HEK293 (cell line): ENCODE measurements around the gene TMCO1.
"Not testable (repeated sequence)": the region's sequence is repeated elsewhere in the genome, so short reads cannot be mapped to it uniquely, and the experiment has no call there.

Source experiments
- CTCF ChIA-PET: fragments of 350-600 bp; formaldehyde crosslinking; extraction: SDS; loops from one replicate; lab custom pipeline; 2021; ENCODE audit warnings: antibody characterized with exemption; lab: Yijun Ruan, JAX
- POLR2A ChIA-PET: fragments of 300-600 bp; formaldehyde crosslinking; extraction: SDS; loops from one replicate; lab custom pipeline; 2020; ENCODE audit warnings: antibody characterized with exemption, inconsistent platforms; lab: Yijun Ruan, JAX
- H3K27ac ChIP-seq: fragments of 200-500 bp; sonication (Bioruptor generic); 2 replicates; pipeline ENCODE4 v1.5.1; 2014; ENCODE audit warnings: low read depth, low read length, control low read depth, inconsistent platforms; ENCODE audit errors: extremely low read depth
- H3K36me3 ChIP-seq, 2 experiments: fragments of 200-500 bp in 1 of 2; sonication (Bioruptor generic) in 1 of 2; 1 replicate in 1 of 2; 2 replicates in 1 of 2; pipeline ENCODE4 v1.5.1; 2014 to 2017; ENCODE audit warnings: inconsistent platforms in 2 of 2, low read length in 2 of 2; ENCODE audit not compliant: control insufficient read depth in 2 of 2, insufficient read depth in 1 of 2
- H3K4me1 ChIP-seq: fragments of 200-500 bp; sonication (Bioruptor generic); 2 replicates; pipeline ENCODE4 v1.5.1; 2014; ENCODE audit warnings: mild to moderate bottlenecking, low read length, inconsistent platforms; ENCODE audit not compliant: control insufficient read depth, insufficient read depth
- H3K4me3 ChIP-seq: 2 replicates; pipeline ENCODE4 v1.5.1; 2011; ENCODE audit warnings: low read depth, mild to moderate bottlenecking, control low read depth, low read length, moderate library complexity
- H3K9me3 ChIP-seq: fragments of 200-500 bp; sonication (Bioruptor generic); 2 replicates; pipeline ENCODE4 v1.5.1; 2014; ENCODE audit warnings: low read depth, low read length, inconsistent platforms; ENCODE audit not compliant: control insufficient read depth, insufficient read depth
- SP2 ChIP-seq: fragments of 450-650 bp; formaldehyde crosslinking; IDR thresholded peaks from 2 replicates; pipeline ENCODE4 v1.5.1; 2016; ENCODE audit warnings: missing biosample characterization, missing genetic modification characterization
- ZBTB8A ChIP-seq: fragments of 450-650 bp; formaldehyde crosslinking; IDR thresholded peaks from 2 replicates; pipeline ENCODE4 v1.5.1; 2016; ENCODE audit warnings: missing biosample characterization, missing genetic modification characterization
- ZNF114 ChIP-seq: fragments of 450-650 bp; formaldehyde crosslinking; IDR thresholded peaks from 2 replicates; pipeline ENCODE4 v1.5.0; 2017; ENCODE audit warnings: missing biosample characterization, missing genetic modification characterization
- ZNF146 ChIP-seq: fragments of 450-650 bp; formaldehyde crosslinking; IDR thresholded peaks from 2 replicates; pipeline ENCODE4 v1.5.1; 2016; ENCODE audit warnings: missing biosample characterization, missing genetic modification characterization
- ZNF175 ChIP-seq: fragments of 450-650 bp; formaldehyde crosslinking; IDR thresholded peaks from 2 replicates; pipeline ENCODE4 v1.5.1; 2016; ENCODE audit warnings: missing biosample characterization, missing genetic modification characterization
- ZNF221 ChIP-seq: fragments of 450-650 bp; formaldehyde crosslinking; IDR thresholded peaks from 2 replicates; pipeline ENCODE4 v1.5.1; 2017; ENCODE audit warnings: missing biosample characterization, missing genetic modification characterization, borderline replicate concordance
- ZSCAN16 ChIP-seq: fragments of 450-650 bp; formaldehyde crosslinking; IDR thresholded peaks from 2 replicates; pipeline ENCODE4 v1.5.1; 2016; ENCODE audit warnings: missing biosample characterization, missing genetic modification characterization
- TF ChIP-seq, protein P1 (sequence below): fragments of 450-650 bp; formaldehyde crosslinking; conservative IDR thresholded peaks from 2 replicates; pipeline ENCODE4 v1.5.1; 2016; ENCODE audit warnings: low read depth, missing biosample characterization, missing genetic modification characterization
- TF ChIP-seq, protein P2 (sequence below): fragments of 450-650 bp; IDR thresholded peaks from 2 replicates; pipeline ENCODE4 v1.5.1; 2018; ENCODE audit warnings: missing biosample characterization, mild to moderate bottlenecking, missing genetic modification characterization
- TF ChIP-seq, protein P3 (sequence below): fragments of 450-650 bp; formaldehyde crosslinking; IDR thresholded peaks from 2 replicates; pipeline ENCODE4 v1.5.1; 2016; ENCODE audit warnings: missing biosample characterization, missing genetic modification characterization

The TMCO1 gene

DNA sequence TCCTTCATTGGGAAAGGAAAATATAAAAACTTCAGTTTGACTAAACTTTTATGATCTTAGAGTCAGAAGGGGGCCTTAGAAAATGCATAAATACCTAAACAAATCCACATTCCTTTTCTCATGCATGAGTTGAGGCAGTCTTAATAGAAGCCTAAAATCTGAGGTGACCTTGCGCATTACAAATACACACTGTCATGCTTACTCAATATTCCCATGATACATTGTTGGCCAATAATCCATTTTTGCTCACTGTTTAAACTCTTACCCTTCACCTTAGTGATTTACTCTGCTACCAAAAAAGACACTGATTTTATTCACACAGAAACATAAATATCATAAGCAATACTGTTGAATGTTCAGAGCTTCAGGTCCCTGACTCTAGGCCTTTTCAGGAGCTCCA lies 19.1 kb upstream of the TMCO1 start:
- ChIA-PET POLR2A (no interaction called here), CTCF (interaction anchor here (0.6 kb wide), 1 partner anchor 45 kb away, joined by 3 read pairs; no protein-coding TSS in a partner anchor)

DNA sequence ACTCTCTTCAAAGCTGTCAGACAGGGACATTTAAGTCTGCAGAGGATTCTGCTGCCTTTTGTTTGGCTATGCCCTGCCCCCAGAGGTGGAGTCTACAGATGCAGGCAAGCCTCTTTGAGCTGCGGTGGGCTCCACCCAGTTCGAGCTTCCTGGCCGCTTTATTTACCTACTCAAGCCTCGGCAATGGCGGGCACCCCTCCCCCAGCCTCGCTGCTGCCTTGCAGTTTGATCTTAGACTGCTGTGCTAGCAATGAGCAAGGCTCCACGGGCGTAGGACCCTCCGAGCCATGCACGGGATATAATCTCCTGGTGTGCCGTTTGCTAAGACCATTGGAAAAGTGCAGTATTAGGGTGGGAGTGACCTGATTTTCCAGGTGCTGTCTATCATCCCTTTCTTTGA lies 14.9 kb upstream of the TMCO1 start:
- H3K4me3 ChIP-seq, POLR2A ChIA-PET, H3K27ac ChIP-seq, H3K36me3 ChIP-seq, H3K9me3 ChIP-seq, H3K4me1 ChIP-seq: not testable (repeated sequence)
- CTCF ChIA-PET: interaction anchor here (0.7 kb wide), 1 partner anchor 142 kb away, joined by 3 read pairs; no protein-coding TSS in a partner anchor

More for the DNA sequence above, 19.1 kb upstream of the TMCO1 start:
- TF ChIP-seq, protein P1, sequence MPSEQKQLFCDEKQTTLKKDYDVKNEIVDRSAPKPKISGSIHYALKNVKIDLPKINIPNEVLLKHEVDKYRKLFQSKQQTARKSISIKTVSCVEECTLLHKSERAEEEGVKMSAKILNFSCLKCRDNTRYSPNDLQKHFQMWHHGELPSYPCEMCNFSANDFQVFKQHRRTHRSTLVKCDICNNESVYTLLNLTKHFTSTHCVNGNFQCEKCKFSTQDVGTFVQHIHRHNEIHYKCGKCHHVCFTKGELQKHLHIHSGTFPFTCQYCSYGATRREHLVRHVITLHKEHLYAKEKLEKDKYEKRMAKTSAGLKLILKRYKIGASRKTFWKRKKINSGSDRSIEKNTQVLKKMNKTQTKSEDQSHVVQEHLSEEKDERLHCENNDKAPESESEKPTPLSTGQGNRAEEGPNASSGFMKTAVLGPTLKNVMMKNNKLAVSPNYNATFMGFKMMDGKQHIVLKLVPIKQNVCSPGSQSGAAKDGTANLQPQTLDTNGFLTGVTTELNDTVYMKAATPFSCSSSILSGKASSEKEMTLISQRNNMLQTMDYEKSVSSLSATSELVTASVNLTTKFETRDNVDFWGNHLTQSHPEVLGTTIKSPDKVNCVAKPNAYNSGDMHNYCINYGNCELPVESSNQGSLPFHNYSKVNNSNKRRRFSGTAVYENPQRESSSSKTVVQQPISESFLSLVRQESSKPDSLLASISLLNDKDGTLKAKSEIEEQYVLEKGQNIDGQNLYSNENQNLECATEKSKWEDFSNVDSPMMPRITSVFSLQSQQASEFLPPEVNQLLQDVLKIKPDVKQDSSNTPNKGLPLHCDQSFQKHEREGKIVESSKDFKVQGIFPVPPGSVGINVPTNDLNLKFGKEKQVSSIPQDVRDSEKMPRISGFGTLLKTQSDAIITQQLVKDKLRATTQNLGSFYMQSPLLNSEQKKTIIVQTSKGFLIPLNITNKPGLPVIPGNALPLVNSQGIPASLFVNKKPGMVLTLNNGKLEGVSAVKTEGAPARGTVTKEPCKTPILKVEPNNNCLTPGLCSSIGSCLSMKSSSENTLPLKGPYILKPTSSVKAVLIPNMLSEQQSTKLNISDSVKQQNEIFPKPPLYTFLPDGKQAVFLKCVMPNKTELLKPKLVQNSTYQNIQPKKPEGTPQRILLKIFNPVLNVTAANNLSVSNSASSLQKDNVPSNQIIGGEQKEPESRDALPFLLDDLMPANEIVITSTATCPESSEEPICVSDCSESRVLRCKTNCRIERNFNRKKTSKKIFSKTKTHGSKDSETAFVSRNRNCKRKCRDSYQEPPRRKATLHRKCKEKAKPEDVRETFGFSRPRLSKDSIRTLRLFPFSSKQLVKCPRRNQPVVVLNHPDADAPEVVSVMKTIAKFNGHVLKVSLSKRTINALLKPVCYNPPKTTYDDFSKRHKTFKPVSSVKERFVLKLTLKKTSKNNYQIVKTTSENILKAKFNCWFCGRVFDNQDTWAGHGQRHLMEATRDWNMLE (tag by site-specific recombination): no peak
- no peak for TF ChIP-seq SP2 (tag by site-specific recombination)
- TF ChIP-seq, protein P2, sequence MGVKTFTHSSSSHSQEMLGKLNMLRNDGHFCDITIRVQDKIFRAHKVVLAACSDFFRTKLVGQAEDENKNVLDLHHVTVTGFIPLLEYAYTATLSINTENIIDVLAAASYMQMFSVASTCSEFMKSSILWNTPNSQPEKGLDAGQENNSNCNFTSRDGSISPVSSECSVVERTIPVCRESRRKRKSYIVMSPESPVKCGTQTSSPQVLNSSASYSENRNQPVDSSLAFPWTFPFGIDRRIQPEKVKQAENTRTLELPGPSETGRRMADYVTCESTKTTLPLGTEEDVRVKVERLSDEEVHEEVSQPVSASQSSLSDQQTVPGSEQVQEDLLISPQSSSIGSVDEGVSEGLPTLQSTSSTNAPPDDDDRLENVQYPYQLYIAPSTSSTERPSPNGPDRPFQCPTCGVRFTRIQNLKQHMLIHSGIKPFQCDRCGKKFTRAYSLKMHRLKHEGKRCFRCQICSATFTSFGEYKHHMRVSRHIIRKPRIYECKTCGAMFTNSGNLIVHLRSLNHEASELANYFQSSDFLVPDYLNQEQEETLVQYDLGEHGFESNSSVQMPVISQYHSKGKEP (tag by site-specific recombination): no peak
- TF ChIP-seq, protein P3, sequence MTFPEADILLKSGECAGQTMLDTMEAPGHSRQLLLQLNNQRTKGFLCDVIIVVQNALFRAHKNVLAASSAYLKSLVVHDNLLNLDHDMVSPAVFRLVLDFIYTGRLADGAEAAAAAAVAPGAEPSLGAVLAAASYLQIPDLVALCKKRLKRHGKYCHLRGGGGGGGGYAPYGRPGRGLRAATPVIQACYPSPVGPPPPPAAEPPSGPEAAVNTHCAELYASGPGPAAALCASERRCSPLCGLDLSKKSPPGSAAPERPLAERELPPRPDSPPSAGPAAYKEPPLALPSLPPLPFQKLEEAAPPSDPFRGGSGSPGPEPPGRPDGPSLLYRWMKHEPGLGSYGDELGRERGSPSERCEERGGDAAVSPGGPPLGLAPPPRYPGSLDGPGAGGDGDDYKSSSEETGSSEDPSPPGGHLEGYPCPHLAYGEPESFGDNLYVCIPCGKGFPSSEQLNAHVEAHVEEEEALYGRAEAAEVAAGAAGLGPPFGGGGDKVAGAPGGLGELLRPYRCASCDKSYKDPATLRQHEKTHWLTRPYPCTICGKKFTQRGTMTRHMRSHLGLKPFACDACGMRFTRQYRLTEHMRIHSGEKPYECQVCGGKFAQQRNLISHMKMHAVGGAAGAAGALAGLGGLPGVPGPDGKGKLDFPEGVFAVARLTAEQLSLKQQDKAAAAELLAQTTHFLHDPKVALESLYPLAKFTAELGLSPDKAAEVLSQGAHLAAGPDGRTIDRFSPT (tag by site-specific recombination): no peak
- no peak for TF ChIP-seq ZSCAN16
- TF ChIP-seq ZNF114 (tag by site-specific recombination): no peak
- no peak for TF ChIP-seq ZNF221 (tag by site-specific recombination)
- TF ChIP-seq ZNF175 (tag by site-specific recombination): no peak
- no peak for TF ChIP-seq ZBTB8A (tag by site-specific recombination)
- Histone ChIP-seq H3K4me3 (no peak overlapping the region), H3K4me1 (no peaks in the 10 kb centered on the region), H3K27ac (no peak overlapping the region), H3K9me3 (no peaks in the 10 kb centered on the region), H3K36me3 (no peaks in the 10 kb centered on the region)

DNA sequence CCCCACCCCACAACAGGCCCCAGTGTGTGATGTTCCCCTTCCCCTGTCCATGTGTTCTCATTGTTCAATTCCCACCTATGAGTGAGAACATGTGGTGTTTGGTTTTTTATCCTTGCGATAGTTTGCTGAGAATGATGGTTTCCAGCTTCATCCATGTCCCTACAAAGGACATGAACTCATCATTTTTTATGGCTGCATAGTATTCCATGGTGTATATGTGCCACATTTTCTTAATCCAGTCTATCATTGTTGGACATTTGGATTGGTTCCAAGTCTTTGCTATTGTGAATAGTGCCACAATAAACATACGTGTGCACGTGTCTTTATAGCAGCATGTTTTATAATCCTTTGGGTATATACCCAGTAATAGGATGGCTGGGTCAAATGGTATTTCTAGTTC lies 9.5 kb upstream of the TMCO1 start:
- peak; percentile 86 for TF ChIP-seq ZNF146
- TF ChIP-seq, all 188 proteins: peak for 1; not testable (repeated sequence) for 187
- H3K4me3 ChIP-seq, H3K9me3 ChIP-seq, H3K27ac ChIP-seq, H3K4me1 ChIP-seq, CTCF ChIA-PET, POLR2A ChIA-PET: not testable (repeated sequence)
- peaks cover 0 to 11% of the 10 kb centered on the region in 2 experiments; a peak in 2 of 3 replicates for H3K36me3 ChIP-seq
